HCT116 (cell line): ENCODE measurements around the gene MRAS. TPM values are rescaled to one million over a fixed set of nuclear protein-coding genes. Genes with fewer than 3 reads are reported as not detected.
"Not testable (repeated sequence)": the region's sequence is repeated elsewhere in the genome, so short reads cannot be mapped to it uniquely, and the experiment has no call there.

ENCODE experiments used
- ATAC-seq: fragments of 200-7000 bp; cut with Tn5 transposase; 2 replicates; pipeline ENCODE4 v1.9.1; 2020; ENCODE audit warnings: mild to moderate bottlenecking, moderate library complexity
- BruUV-seq: library from RNA; stranded (reverse); fragments of 400-500 nt; replicated peaks from 2 replicates; lab custom pipeline; 2021; lab: Mats Ljungman, UMichigan
- CTCF ChIA-PET: fragments of 300-600 bp; sonication (Branson Sonifier 250); formaldehyde crosslinking; loops from one replicate; lab custom pipeline; 2021; ENCODE audit warnings: antibody characterized with exemption; lab: Charles Lee
- POLR2A ChIA-PET: fragments of 300-600, 350-600 bp; sonication (Branson Sonifier 250); formaldehyde crosslinking; loops from one replicate; lab custom pipeline; 2021; ENCODE audit warnings: antibody characterized with exemption; lab: Charles Lee
- RAD21 ChIA-PET, 2 experiments: fragments of 300-600 bp; sonication (Branson Sonifier 250); formaldehyde crosslinking; loops; one replicate each; lab custom pipeline; 2023; ENCODE audit warnings: low total read pairs in 2 of 2; ENCODE audit not compliant: uncharacterized antibody in 2 of 2, unreplicated experiment in 2 of 2, low non-redundant PET in 1 of 2; lab: Charles Lee
- DNase-seq: peaks from one replicate; pipeline ENCODE4 v3.0.0-alpha.2; 2010; ENCODE audit warnings: low read depth, low spot score
- H2AFZ ChIP-seq: fragments of 200-600 bp; shearing (Covaris generic), sonication (generic); 2 replicates; pipeline ENCODE4 v1.6.1; 2017; ENCODE audit warnings: low read depth, mixed run types, mixed read lengths, antibody characterized with exemption, low read length; ENCODE audit not compliant: poor library complexity, severe bottlenecking
- H3K27ac ChIP-seq: 2 replicates; pipeline ENCODE4 v1.5.1; 2012; ENCODE audit warnings: low read depth, low read length
- H3K27me3 ChIP-seq: fragments of 200-600 bp; sonication (generic); 2 replicates; pipeline ENCODE4 v1.6.1; 2016; ENCODE audit warnings: mixed run types, low read length, mixed read lengths; ENCODE audit not compliant: insufficient read depth
- H3K36me3 ChIP-seq, 2 experiments: fragments of 200-500 bp in 1 of 2; fragments of 200-600 bp in 1 of 2; sonication (Bioruptor generic) in 1 of 2; sonication (generic) in 1 of 2; 2 replicates each; pipeline versions ENCODE4 v1.5.1 to v1.6.1; 2014 to 2016; ENCODE audit warnings: low read length in 2 of 2, inconsistent platforms in 1 of 2, mixed read lengths in 1 of 2, mixed run types in 1 of 2; ENCODE audit not compliant: insufficient read depth in 2 of 2, control insufficient read depth in 1 of 2
- H3K4me1 ChIP-seq, 2 experiments: fragments of 200-600 bp in 1 of 2; sonication (generic) in 1 of 2; 2 replicates each; pipeline versions ENCODE4 v1.5.1 to v1.6.1; 2012 to 2017; ENCODE audit warnings: low read length in 2 of 2, inconsistent platforms in 1 of 2, mild to moderate bottlenecking in 1 of 2, mixed read lengths in 1 of 2, mixed run types in 1 of 2, moderate library complexity in 1 of 2; ENCODE audit not compliant: insufficient read depth in 2 of 2, control insufficient read depth in 1 of 2
- H3K4me2 ChIP-seq: fragments of 200-600 bp; sonication (generic); 2 replicates; pipeline ENCODE4 v1.6.1; 2017; ENCODE audit warnings: mixed run types, low read length, mixed read lengths
- H3K4me3 ChIP-seq, 2 experiments: fragments of 200-600 bp in 1 of 2; sonication (generic) in 1 of 2; replicated peaks in 1 of 2; 2 replicates each; pipeline ENCODE4 v1.5.1; 2011 to 2016; ENCODE audit warnings: low read length in 2 of 2, control low read depth in 1 of 2, low read depth in 1 of 2, mild to moderate bottlenecking in 1 of 2, mixed read lengths in 1 of 2, mixed run types in 1 of 2
- H3K79me2 ChIP-seq: fragments of 200-600 bp; sonication (generic); 2 replicates; pipeline ENCODE4 v1.6.1; 2017; ENCODE audit warnings: mild to moderate bottlenecking, mixed run types, low read length, moderate library complexity, mixed read lengths; ENCODE audit not compliant: insufficient read depth
- H3K9ac ChIP-seq: fragments of 200-600 bp; sonication (generic); 2 replicates; pipeline ENCODE4 v1.6.1; 2016; ENCODE audit warnings: low read length, mixed read lengths
- H3K9me2 ChIP-seq: fragments of 200-600 bp; sonication (generic), shearing (Covaris generic); 2 replicates; pipeline ENCODE4 v1.6.1; 2017; ENCODE audit warnings: mixed run types, mild to moderate bottlenecking, moderate library complexity; ENCODE audit not compliant: insufficient read depth
- H3K9me3 ChIP-seq, 2 experiments: fragments of 200-500 bp in 1 of 2; fragments of 200-600 bp in 1 of 2; sonication (Bioruptor generic) in 1 of 2; sonication (generic) in 1 of 2; 2 replicates each; pipeline ENCODE4 v1.6.1; 2014 to 2017; ENCODE audit warnings: low read length in 2 of 2, mixed read lengths in 2 of 2, inconsistent platforms in 1 of 2, low read depth in 1 of 2, mild to moderate bottlenecking in 1 of 2, mixed run types in 1 of 2, moderate library complexity in 1 of 2; ENCODE audit not compliant: control insufficient read depth in 1 of 2, insufficient read depth in 1 of 2
- H4K20me1 ChIP-seq: fragments of 200-600 bp; sonication (generic), shearing (Covaris generic); 2 replicates; pipeline ENCODE4 v1.6.1; 2017; ENCODE audit warnings: mixed run types, mild to moderate bottlenecking, moderate library complexity; ENCODE audit not compliant: insufficient read depth
- SP1 ChIP-seq: IDR thresholded peaks from 2 replicates; pipeline ENCODE4 v1.6.1; 2012; ENCODE audit warnings: low read depth
- SRF ChIP-seq: IDR thresholded peaks from 2 replicates; pipeline ENCODE4 v1.6.1; 2012; ENCODE audit warnings: low read depth
- TCF7L2 ChIP-seq: IDR thresholded peaks from 2 replicates; pipeline ENCODE4 v1.7.0; 2011; ENCODE audit warnings: borderline replicate concordance, inconsistent platforms; ENCODE audit not compliant: insufficient read depth, insufficient read length; ENCODE audit errors: extremely low read depth
- intact Hi-C: fragments of 100-400 bp; cut with micrococcal nuclease; formaldehyde crosslinking; loops from 2 replicates; pipeline ENCODE4 v1.10.0; 2022
- total RNA-seq: library from RNA; stranded (reverse); gene quantifications from one replicate; pipeline ENCODE4 v1.2.1, GENCODE V29; 2021; ENCODE audit not compliant: unreplicated experiment
- TF ChIP-seq, protein P1 (sequence below): IDR thresholded peaks from 2 replicates; pipeline ENCODE4 v1.6.1; 2012

Gene MRAS
- total RNA-seq, 1 experiment from 2014 or later, result 13.5 TPM

DNA sequence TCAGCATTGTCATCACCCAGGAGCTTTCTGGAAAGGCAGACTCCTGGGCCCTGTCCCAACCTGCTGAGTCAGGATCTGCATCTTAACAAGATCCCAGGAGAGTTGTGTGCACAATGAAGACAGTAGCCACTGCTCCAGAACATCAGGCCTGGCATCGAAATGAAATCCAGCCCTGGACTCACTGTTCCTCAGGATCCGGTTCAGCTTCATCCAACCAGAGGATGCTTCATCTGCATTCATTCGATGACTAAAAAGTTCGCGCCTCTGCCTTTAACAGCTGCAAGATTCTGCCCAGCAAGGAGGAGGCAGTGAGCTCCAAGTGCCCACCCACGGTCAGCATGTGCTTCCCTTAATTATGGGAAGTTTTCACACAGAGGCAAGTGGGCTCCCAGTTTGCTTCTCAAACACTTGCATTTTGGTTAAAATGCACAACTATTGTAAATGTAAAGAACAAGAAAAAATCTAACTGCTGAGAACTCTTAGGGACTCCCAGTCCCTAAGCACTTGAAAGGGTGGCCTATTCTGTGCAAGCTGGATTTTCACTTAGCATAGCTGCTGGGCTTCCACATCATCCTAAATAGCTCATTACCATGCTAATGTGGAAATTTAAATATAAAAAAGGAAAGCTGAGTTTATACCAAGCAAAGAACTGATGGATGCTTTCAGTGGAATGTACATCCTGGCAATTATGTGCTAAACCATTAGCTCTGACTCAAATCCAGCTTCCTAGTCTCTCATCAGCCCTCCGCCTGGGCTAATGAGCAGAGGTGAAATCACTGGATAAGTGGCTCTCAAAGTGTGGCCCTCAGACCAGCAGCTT is 60.6 kb downstream of the MRAS start (continued):
- TF ChIP-seq, protein P1, sequence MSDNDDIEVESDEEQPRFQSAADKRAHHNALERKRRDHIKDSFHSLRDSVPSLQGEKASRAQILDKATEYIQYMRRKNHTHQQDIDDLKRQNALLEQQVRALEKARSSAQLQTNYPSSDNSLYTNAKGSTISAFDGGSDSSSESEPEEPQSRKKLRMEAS, result no peak
- TF ChIP-seq TCF7L2, result no peak

GRCh38 chr3:138412821-138413551 is 64.6 kb downstream of the MRAS start:
- Histone ChIP-seq H3K4me3 (no peak overlapping the region), H3K27me3 (no peaks in the 10 kb centered on the region), H3K9me2 (no peaks in the 10 kb centered on the region), H3K79me2 (no peaks in the 10 kb centered on the region), H4K20me1 (no peaks in the 10 kb centered on the region), H3K9ac (no peak overlapping the region), H2AFZ (no peak overlapping the region), H3K4me2 (no peak overlapping the region), H3K36me3 (no peaks in the 10 kb centered on the region), H3K4me1 (peaks cover 0 to 4% of the 10 kb centered on the region in 2 experiments; a peak in 1 of 4 replicates), H3K9me3 (no peaks in the 10 kb centered on the region), H3K27ac (no peak overlapping the region)
- intact Hi-C loops, result no loop called here
- no peak for DNase-seq
- ChIA-PET RAD21 (no interaction called here), POLR2A (interaction anchor here (0.5 kb wide), 1 partner anchor 18 kb away, joined by 3 read pairs; no protein-coding TSS in a partner anchor), CTCF (interaction anchor here (1.4 kb wide), 1 partner anchor 523 kb away, joined by 3 read pairs; no protein-coding TSS in a partner anchor)
- no TSS peak for BruUV-seq
- TF ChIP-seq SP1 (no peak), SRF (no peak)
- ATAC-seq, result no peak

GRCh38 chr3:138416236-138416635 is 67.9 kb downstream of the MRAS start:
- H3K4me3 ChIP-seq, POLR2A ChIA-PET, H3K4me2 ChIP-seq, H3K27ac ChIP-seq, H3K36me3 ChIP-seq, H2AFZ ChIP-seq, H3K9me2 ChIP-seq, DNase-seq, H3K9ac ChIP-seq, H3K9me3 ChIP-seq, H4K20me1 ChIP-seq, H3K4me1 ChIP-seq, RAD21 ChIA-PET, ATAC-seq, BruUV-seq, H3K79me2 ChIP-seq, H3K27me3 ChIP-seq: not testable (repeated sequence)
- CTCF ChIA-PET, result interaction anchor here (1.8 kb wide), 1 partner anchor 25 kb away, joined by 4 read pairs; no protein-coding TSS in a partner anchor
- intact Hi-C loops, result loop anchor here (5.0 kb wide), 1 partner anchor 176 kb away; the partner anchor contains the start of gene CEP70
